Stimulated activated CD8-positive, alpha-beta memory T cell treated with anti-CD3 and anti-CD28 coated beads, Interleukin-4, amount 100 ng/mL, for 24 hours (primary cell): ENCODE measurements around the gene TBC1D14.

Experiments
- DNase-seq: peaks from one replicate; pipeline ENCODE4 v3.0.0-alpha.2; 2020; ENCODE audit warnings: low read depth

Gene TBC1D14

GRCh38 chr4:6953751-6954380 is 44.2 kb downstream of the TBC1D14 start:
- no peak for DNase-seq

GRCh38 chr4:6955261-6955911 is 45.8 kb downstream of the TBC1D14 start:
- DNase-seq = no peak

GRCh38 chr4:6956087-6956433 is 46.4 kb downstream of the TBC1D14 start:
- no peak for DNase-seq

- no peak for DNase-seq
Observed at GRCh38 chr4:6956434-6957147, 47.0 kb downstream of the TBC1D14 start.

GRCh38 chr4:6957148-6957520 is 47.5 kb downstream of the TBC1D14 start:
- DNase-seq = no peak

GRCh38 chr4:6957994-6958393 is 48.4 kb downstream of the TBC1D14 start:
- DNase-seq = no peak

GRCh38 chr4:6959261-6959660 is 49.6 kb downstream of the TBC1D14 start:
- DNase-seq = no peak

GRCh38 chr4:6960154-6960553 is 50.5 kb downstream of the TBC1D14 start:
- DNase-seq = no peak

- DNase-seq = no peak
Observed at GRCh38 chr4:6960628-6961412, 51.2 kb downstream of the TBC1D14 start.

- DNase-seq = no peak
Observed at GRCh38 chr4:6961496-6962210, 52.0 kb downstream of the TBC1D14 start.

GRCh38 chr4:6962211-6963041 is 52.8 kb downstream of the TBC1D14 start:
- DNase-seq = no peak

GRCh38 chr4:6963139-6963611 is 53.5 kb downstream of the TBC1D14 start:
- DNase-seq = no peak

- no peak for DNase-seq
Observed at GRCh38 chr4:6964858-6965257, 55.2 kb downstream of the TBC1D14 start.

- DNase-seq = no peak
Observed at GRCh38 chr4:6965329-6965728, 55.7 kb downstream of the TBC1D14 start.

GRCh38 chr4:6967846-6968340 is 58.3 kb downstream of the TBC1D14 start:
- DNase-seq = no peak

- no peak for DNase-seq
Observed at GRCh38 chr4:6968496-6968895, 58.9 kb downstream of the TBC1D14 start.

GRCh38 chr4:6969826-6970800 is 60.5 kb downstream of the TBC1D14 start:
- no peak for DNase-seq

- no peak for DNase-seq
Observed at GRCh38 chr4:6971536-6972374, 62.1 kb downstream of the TBC1D14 start.

- DNase-seq = no peak
Observed at GRCh38 chr4:6972375-6972650, 62.7 kb downstream of the TBC1D14 start.
